Peyer's patch (tissue), 4 donors: ENCODE measurements around the gene HEPHL1. TPM values are rescaled to one million over a fixed set of nuclear protein-coding genes. Genes with fewer than 3 reads are reported as not detected.

ENCODE experiments used
- DNase-seq, 3 donors: peaks; one replicate each; pipeline ENCODE4 v3.0.0-alpha.2; 2017 to 2019
- H3K27ac ChIP-seq, 4 donors: fragments of 200-600 bp; sonication (generic); one replicate each; pipeline ENCODE4 v1.5.1; 2016 to 2019
- H3K27me3 ChIP-seq, 2 donors: fragments of 200-600 bp; sonication (generic); one replicate each; pipeline ENCODE4 v1.5.1; 2019
- H3K36me3 ChIP-seq, 3 donors: fragments of 200-600 bp; sonication (generic); one replicate each; pipeline ENCODE4 v1.5.1; 2016 to 2019
- H3K4me1 ChIP-seq, 4 donors: fragments of 200-600 bp; sonication (generic); one replicate each; pipeline ENCODE4 v1.5.1; 2016 to 2019
- H3K4me3 ChIP-seq, 4 donors: fragments of 200-600 bp; sonication (generic); 1 replicate in 3 of 4; 2 replicates in 1 of 4; pipeline ENCODE4 v1.5.1; 2016 to 2019; ENCODE audit warnings: mild to moderate bottlenecking in 1 of 4
- H3K9me3 ChIP-seq, 4 donors: fragments of 200-600 bp; sonication (generic); one replicate each; pipeline ENCODE4 v1.5.1; 2016 to 2019; ENCODE audit warnings: mild to moderate bottlenecking in 1 of 4
- CTCF ChIP-seq, 6 experiments: fragments of 450-650 bp in 4 of 6; fragments of 200-600 bp in 2 of 6; sonication (generic) in 1 of 6; IDR thresholded peaks; one replicate each; pipeline ENCODE4 v1.5.1; 2017 to 2019; ENCODE audit warnings: antibody characterized with exemption in 6 of 6, mild to moderate bottlenecking in 3 of 6, moderate library complexity in 1 of 6
- POLR2A ChIP-seq, 2 donors: fragments of 450-650 bp; IDR thresholded peaks; one replicate each; pipeline ENCODE4 v1.5.1; 2017; ENCODE audit warnings: antibody characterized with exemption in 2 of 2, mild to moderate bottlenecking in 2 of 2, moderate library complexity in 2 of 2
- total RNA-seq, 4 donors: library from RNA; depleted of rRNA; stranded (reverse); fragments of >200 nt; gene quantifications; one replicate each; pipeline ENCODE4 v1.1.0, GENCODE V29; 2016

HEPHL1 gene
- total RNA-seq, 4 donors from 2014 or later: not detected

- Histone ChIP-seq H3K4me3 (no peak overlapping the region), H3K27me3 (no peaks in the 10 kb centered on the region), H3K36me3 (no peaks in the 10 kb centered on the region), H3K9me3 (no peaks in the 10 kb centered on the region), H3K4me1 (no peaks in the 10 kb centered on the region), H3K27ac (no peak overlapping the region)
- TF ChIP-seq CTCF (IDR thresholded peaks at IDR 0.05) (no peak), POLR2A (IDR thresholded peaks at IDR 0.05) (no peak)
- DNase-seq: no peak
Measured at GRCh38 chr11:94091091-94091490, 69.9 kb downstream of the HEPHL1 start.

GRCh38 chr11:94100253-94100652 is 79.1 kb downstream of the HEPHL1 start:
- Histone ChIP-seq H3K4me1 (no peaks in the 10 kb centered on the region), H3K27ac (no peak overlapping the region), H3K27me3 (no peaks in the 10 kb centered on the region), H3K36me3 (no peaks in the 10 kb centered on the region), H3K9me3 (no peaks in the 10 kb centered on the region), H3K4me3 (no peak overlapping the region)
- no peak for TF ChIP-seq CTCF (IDR thresholded peaks at IDR 0.05)
- DNase-seq: no peak

GRCh38 chr11:94103471-94103870 is 82.3 kb downstream of the HEPHL1 start:
- no peaks in the 10 kb centered on the region for H3K4me1 ChIP-seq

GRCh38 chr11:94104734-94105133 is 83.6 kb downstream of the HEPHL1 start:
- no peak for TF ChIP-seq CTCF (IDR thresholded peaks at IDR 0.05)
- no peak for TF ChIP-seq POLR2A (IDR thresholded peaks at IDR 0.05)
- no peak overlapping the region for H3K4me3 ChIP-seq
- no peak overlapping the region for H3K27ac ChIP-seq
- DNase-seq: no peak
- H3K27me3 ChIP-seq: no peaks in the 10 kb centered on the region
- H3K36me3 ChIP-seq: no peaks in the 10 kb centered on the region
- no peaks in the 10 kb centered on the region for H3K9me3 ChIP-seq
- no peaks in the 10 kb centered on the region for H3K4me1 ChIP-seq

More at GRCh38 chr11:94103471-94103870, 82.3 kb downstream of the HEPHL1 start:
- H3K9me3 ChIP-seq: no peaks in the 10 kb centered on the region
- no peak overlapping the region for H3K4me3 ChIP-seq
- no peaks in the 10 kb centered on the region for H3K27me3 ChIP-seq
- no peak overlapping the region for H3K27ac ChIP-seq
- TF ChIP-seq POLR2A (IDR thresholded peaks at IDR 0.05): no peak
- TF ChIP-seq CTCF (IDR thresholded peaks at IDR 0.05): no peak
- DNase-seq: no peak
- no peaks in the 10 kb centered on the region for H3K36me3 ChIP-seq

GRCh38 chr11:94106716-94107115 is 85.6 kb downstream of the HEPHL1 start:
- H3K4me1 ChIP-seq: no peaks in the 10 kb centered on the region
- H3K9me3 ChIP-seq: no peaks in the 10 kb centered on the region
- no peak for DNase-seq
- TF ChIP-seq CTCF (IDR thresholded peaks at IDR 0.05): no peak
- TF ChIP-seq POLR2A (IDR thresholded peaks at IDR 0.05): no peak
- no peaks in the 10 kb centered on the region for H3K36me3 ChIP-seq
- no peak overlapping the region for H3K4me3 ChIP-seq
- no peaks in the 10 kb centered on the region for H3K27me3 ChIP-seq
- H3K27ac ChIP-seq: no peak overlapping the region

GRCh38 chr11:94107363-94107762 is 86.2 kb downstream of the HEPHL1 start:
- H3K27ac ChIP-seq: no peak overlapping the region
- DNase-seq: no peak
- H3K9me3 ChIP-seq: no peaks in the 10 kb centered on the region
- H3K4me1 ChIP-seq: no peaks in the 10 kb centered on the region
- H3K27me3 ChIP-seq: no peaks in the 10 kb centered on the region
- TF ChIP-seq POLR2A (IDR thresholded peaks at IDR 0.05) (no peak), CTCF (IDR thresholded peaks at IDR 0.05) (no peak)
- H3K36me3 ChIP-seq: no peaks in the 10 kb centered on the region
- no peak overlapping the region for H3K4me3 ChIP-seq
